A673 (cell line): ENCODE results near the gene INPP4A.

Source experiments
- EZH2 ChIP-seq: fragments of 200-600 bp; sonication (generic); IDR thresholded peaks from 2 replicates; pipeline ENCODE4 v1.6.1; 2017; ENCODE audit warnings: borderline replicate concordance, low read depth, mild to moderate bottlenecking, mixed read lengths, antibody characterized with exemption, low read length; ENCODE audit not compliant: poor library complexity, severe bottlenecking
- TF ChIP-seq, protein P1 (sequence below): fragments of 300-800, 200-600 bp; sonication (generic); conservative IDR thresholded peaks from 2 replicates; pipeline ENCODE4 v1.5.1; 2017; ENCODE audit warnings: low read depth, mild to moderate bottlenecking, antibody characterized with exemption, low read length, moderate library complexity, mixed read lengths

GRCh38 chr2:98546186-98546585 lies 101.5 kb downstream of the INPP4A start:
- TF ChIP-seq, protein P1, sequence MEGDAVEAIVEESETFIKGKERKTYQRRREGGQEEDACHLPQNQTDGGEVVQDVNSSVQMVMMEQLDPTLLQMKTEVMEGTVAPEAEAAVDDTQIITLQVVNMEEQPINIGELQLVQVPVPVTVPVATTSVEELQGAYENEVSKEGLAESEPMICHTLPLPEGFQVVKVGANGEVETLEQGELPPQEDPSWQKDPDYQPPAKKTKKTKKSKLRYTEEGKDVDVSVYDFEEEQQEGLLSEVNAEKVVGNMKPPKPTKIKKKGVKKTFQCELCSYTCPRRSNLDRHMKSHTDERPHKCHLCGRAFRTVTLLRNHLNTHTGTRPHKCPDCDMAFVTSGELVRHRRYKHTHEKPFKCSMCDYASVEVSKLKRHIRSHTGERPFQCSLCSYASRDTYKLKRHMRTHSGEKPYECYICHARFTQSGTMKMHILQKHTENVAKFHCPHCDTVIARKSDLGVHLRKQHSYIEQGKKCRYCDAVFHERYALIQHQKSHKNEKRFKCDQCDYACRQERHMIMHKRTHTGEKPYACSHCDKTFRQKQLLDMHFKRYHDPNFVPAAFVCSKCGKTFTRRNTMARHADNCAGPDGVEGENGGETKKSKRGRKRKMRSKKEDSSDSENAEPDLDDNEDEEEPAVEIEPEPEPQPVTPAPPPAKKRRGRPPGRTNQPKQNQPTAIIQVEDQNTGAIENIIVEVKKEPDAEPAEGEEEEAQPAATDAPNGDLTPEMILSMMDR = no peak
- TF ChIP-seq EZH2 = no peak
